Endothelial cell of umbilical vein (primary cell): ENCODE results near the gene BCR. TPM values are rescaled to one million over a fixed set of nuclear protein-coding genes. Genes with fewer than 3 reads are reported as not detected.

ENCODE experiments used
- BruUV-seq: library from RNA; stranded (reverse); fragments of 400-500 nt; replicated peaks from 2 replicates; lab custom pipeline; 2021; lab: Mats Ljungman, UMichigan
- CTCF ChIA-PET: fragments of 300-600, 350-600 bp; sonication (Branson Sonifier 250); formaldehyde crosslinking; loops from one replicate; lab custom pipeline; 2021; ENCODE audit warnings: antibody characterized with exemption, inconsistent platforms; lab: Charles Lee
- POLR2A ChIA-PET: fragments of 300-600, 350-600 bp; sonication (Branson Sonifier 250); formaldehyde crosslinking; loops from one replicate; lab custom pipeline; 2021; ENCODE audit warnings: antibody characterized with exemption, inconsistent platforms; lab: Charles Lee
- DNase-seq: peaks from one replicate; pipeline ENCODE4 v3.0.0-alpha.2; 2011; ENCODE audit warnings: low read depth, low spot score
- FAIRE-seq: peaks from 2 replicates; lab custom pipeline; 2011; peaks lifted over from hg19 to GRCh38; lab: Jason Lieb, UNC
- H2AFZ ChIP-seq: 2 replicates; pipeline ENCODE4 v1.6.0; 2012; ENCODE audit warnings: low read depth, low read length, control low read depth, inconsistent platforms
- H3K27ac ChIP-seq: 2 replicates; pipeline ENCODE4 v1.5.1; 2011; ENCODE audit warnings: low read depth, mild to moderate bottlenecking, control low read depth, low read length, moderate library complexity; ENCODE audit not compliant: insufficient read depth
- H3K27me3 ChIP-seq, 2 experiments: 2 replicates each; pipeline versions ENCODE4 v1.6.0 to v1.6.1; 2011; ENCODE audit warnings: low read length in 2 of 2, mixed read lengths in 1 of 2; ENCODE audit not compliant: control insufficient read depth in 2 of 2, insufficient read depth in 2 of 2
- H3K36me3 ChIP-seq, 2 experiments: 2 replicates in 1 of 2; 3 replicates in 1 of 2; pipeline ENCODE4 v1.5.1; 2011; ENCODE audit warnings: low read length in 2 of 2, mild to moderate bottlenecking in 1 of 2, moderate library complexity in 1 of 2; ENCODE audit not compliant: control insufficient read depth in 2 of 2, insufficient read depth in 2 of 2; ENCODE audit errors: extremely low read depth in 1 of 2
- H3K4me1 ChIP-seq: 3 replicates; pipeline ENCODE4 v1.5.1; 2011; ENCODE audit warnings: mild to moderate bottlenecking, low read length; ENCODE audit not compliant: control insufficient read depth, insufficient read depth; ENCODE audit errors: extremely low read depth
- H3K4me2 ChIP-seq: 2 replicates; pipeline ENCODE4 v1.6.1; 2011; ENCODE audit warnings: low read length, control low read depth, mixed read lengths; ENCODE audit not compliant: insufficient read depth
- H3K4me3 ChIP-seq, 3 experiments: fragments of 200-600 bp in 1 of 3; sonication (generic), shearing (Covaris generic) in 1 of 3; replicated peaks in 1 of 3; 2 replicates each; pipeline ENCODE4 v1.5.1; 2011 to 2016; ENCODE audit warnings: control low read depth in 3 of 3, low read length in 3 of 3, mild to moderate bottlenecking in 2 of 3, inconsistent platforms in 1 of 3, low read depth in 1 of 3, moderate library complexity in 1 of 3; ENCODE audit not compliant: insufficient read depth in 1 of 3
- H3K79me2 ChIP-seq: 2 replicates; pipeline ENCODE4 v1.6.0; 2012; ENCODE audit warnings: low read length, inconsistent platforms; ENCODE audit not compliant: control insufficient read depth, insufficient read depth
- H3K9ac ChIP-seq: replicated peaks from 2 replicates; pipeline ENCODE3; 2011; ENCODE audit warnings: low read length, control low read depth; ENCODE audit not compliant: insufficient read depth; ENCODE audit errors: extremely low read depth
- H3K9me1 ChIP-seq: replicated peaks from 3 replicates; pipeline ENCODE4 v1.6.0; 2011; ENCODE audit warnings: mild to moderate bottlenecking, low read length; ENCODE audit not compliant: control insufficient read depth, insufficient read depth; ENCODE audit errors: extremely low read depth
- H3K9me3 ChIP-seq: replicated peaks from 2 replicates; pipeline ENCODE4 v1.5.1; 2012; ENCODE audit warnings: low read length, inconsistent platforms; ENCODE audit not compliant: control insufficient read depth, insufficient read depth
- H4K20me1 ChIP-seq: replicated peaks from 2 replicates; pipeline ENCODE3; 2011; ENCODE audit warnings: mild to moderate bottlenecking, low read length; ENCODE audit not compliant: control insufficient read depth, insufficient read depth; ENCODE audit errors: extremely low read depth
- EZH2 ChIP-seq: IDR thresholded peaks from 2 replicates; pipeline ENCODE4 v1.6.1; 2012; ENCODE audit warnings: borderline replicate concordance, low read depth, mild to moderate bottlenecking, moderate library complexity, low read length, inconsistent platforms; ENCODE audit not compliant: severe bottlenecking
- FOS ChIP-seq: IDR thresholded peaks from 2 replicates; pipeline ENCODE4 v1.6.1; 2011; ENCODE audit warnings: mild to moderate bottlenecking, low read length, moderate library complexity, borderline replicate concordance; ENCODE audit not compliant: insufficient read depth
- GATA2 ChIP-seq: IDR thresholded peaks from 2 replicates; pipeline ENCODE4 v1.7.0; 2011; ENCODE audit warnings: low read depth, mild to moderate bottlenecking, moderate library complexity, mixed read lengths, low read length; ENCODE audit not compliant: insufficient read length, insufficient read depth
- JUN ChIP-seq: IDR thresholded peaks from 2 replicates; pipeline ENCODE4 v1.6.1; 2011; ENCODE audit warnings: borderline replicate concordance, low read depth; ENCODE audit not compliant: insufficient read length, insufficient read depth
- MYC ChIP-seq: IDR thresholded peaks from one replicate; pipeline ENCODE4 v1.6.1; 2011; ENCODE audit warnings: mild to moderate bottlenecking, low read depth, low read length
- POLR2A ChIP-seq: IDR thresholded peaks from 2 replicates; pipeline ENCODE4 v1.6.1; 2012; ENCODE audit warnings: low read depth, mild to moderate bottlenecking, control low read depth, low read length
- POLR2AphosphoS5 ChIP-seq: IDR thresholded peaks from 2 replicates; pipeline ENCODE4 v1.6.1; 2012; ENCODE audit warnings: low read depth, mild to moderate bottlenecking, control low read depth, low read length, moderate library complexity; ENCODE audit not compliant: insufficient read depth
- dilution Hi-C: fragments of 300-500 bp; cut with MboI; formaldehyde crosslinking; loops from one replicate; pipeline ENCODE4 v1.15.0; 2019; ENCODE audit warnings: low sequenced_read_pairs; ENCODE audit not compliant: extremely low pct_ligation_motif_present
- intact Hi-C: fragments of 100-400 bp; cut with micrococcal nuclease; formaldehyde crosslinking; loops from one replicate; pipeline ENCODE4 v1.10.0; 2022
- polyA plus RNA-seq, 4 experiments: library from polyadenylated mRNA; depleted of rRNA in 3 of 4; stranded (reverse) in 3 of 4; unstranded in 1 of 4; fragments of >200 nt; gene quantifications; 2 replicates each; pipeline versions ENCODE4 v1.2.1 to v1.2.3, GENCODE V29; 2011 to 2012; ENCODE audit warnings: missing spikeins in 1 of 4
- total RNA-seq: library from RNA; stranded (reverse); gene quantifications from 2 replicates; pipeline ENCODE4 v1.2.3, GENCODE V29; 2021
- TF ChIP-seq, protein P1 (sequence below), 2 donors: IDR thresholded peaks; 1 replicate in 1 of 2; 2 replicates in 1 of 2; pipeline ENCODE4 v1.5.1; 2011; ENCODE audit warnings: low read length in 2 of 2, mild to moderate bottlenecking in 2 of 2, moderate library complexity in 2 of 2, control low read depth in 1 of 2, inconsistent platforms in 1 of 2, low read depth in 1 of 2; ENCODE audit not compliant: insufficient read depth in 1 of 2; ENCODE audit errors: extremely low read depth in 1 of 2
- TF ChIP-seq, protein P2 (sequence below): IDR thresholded peaks from 2 replicates; pipeline ENCODE4 v1.6.1; 2011; ENCODE audit not compliant: insufficient read depth, insufficient read length

The BCR gene
- total and polyA plus RNA-seq, 2 donors (not counting 3 experiments of a cell fraction or from before 2014, with no cell fraction given): 129 to 141 TPM

DNA sequence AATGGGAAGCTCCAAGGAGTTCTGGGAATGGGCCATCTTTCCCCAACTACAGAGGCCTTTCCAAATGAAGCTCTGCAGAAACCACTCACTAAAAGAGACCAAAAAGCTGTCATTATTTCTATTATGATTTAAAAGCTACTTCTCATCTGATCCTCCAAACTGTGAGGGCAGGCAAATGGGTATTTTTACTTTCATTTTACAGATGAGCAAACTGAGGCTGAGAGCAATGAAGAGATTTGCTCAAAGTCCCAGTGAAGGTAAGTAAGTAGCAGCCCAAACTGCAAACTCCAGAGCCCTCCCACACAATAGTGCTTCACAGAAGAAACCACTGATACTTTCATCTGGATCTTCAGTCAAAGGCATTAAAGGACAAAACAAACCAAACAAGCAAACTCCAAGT lies 39.9 kb upstream of the BCR start:
- H3K9ac ChIP-seq: no peak overlapping the region
- H3K27me3 ChIP-seq: no peaks in the 10 kb centered on the region
- H3K27ac ChIP-seq: no peak overlapping the region
- FAIRE-seq: no peak
- no TSS peak for BruUV-seq
- no peaks in the 10 kb centered on the region for H3K36me3 ChIP-seq
- H3K9me1 ChIP-seq: no peaks in the 10 kb centered on the region
- no peak overlapping the region for H3K4me2 ChIP-seq
- dilution Hi-C loops: no loop called here
- peaks cover 7% of the 10 kb centered on the region for H3K4me1 ChIP-seq
- H3K79me2 ChIP-seq: no peaks in the 10 kb centered on the region
- H2AFZ ChIP-seq: no peak overlapping the region
- no peak overlapping the region for H3K4me3 ChIP-seq
- intact Hi-C loops: loop anchor here (10.0 kb wide), 1 partner anchor 244 kb away; no protein-coding TSS in a partner anchor
- no peaks in the 10 kb centered on the region for H3K9me3 ChIP-seq
- POLR2A ChIA-PET: interaction anchor here (0.7 kb wide), 1 partner anchor 717 kb away, joined by 3 read pairs; no protein-coding TSS in a partner anchor
- no peak for DNase-seq
- CTCF ChIA-PET: interaction anchor here (1.2 to 2.9 kb wide), 5 partner anchors 9 to 245 kb away, joined by 3 to 7 read pairs (median 4); no protein-coding TSS in a partner anchor
- no peaks in the 10 kb centered on the region for H4K20me1 ChIP-seq
- TF ChIP-seq EZH2 (no peak), FOS (no peak), MYC (no peak), JUN (no peak), POLR2AphosphoS5 (no peak), GATA2 (no peak), POLR2A (no peak)
- TF ChIP-seq, protein P1, sequence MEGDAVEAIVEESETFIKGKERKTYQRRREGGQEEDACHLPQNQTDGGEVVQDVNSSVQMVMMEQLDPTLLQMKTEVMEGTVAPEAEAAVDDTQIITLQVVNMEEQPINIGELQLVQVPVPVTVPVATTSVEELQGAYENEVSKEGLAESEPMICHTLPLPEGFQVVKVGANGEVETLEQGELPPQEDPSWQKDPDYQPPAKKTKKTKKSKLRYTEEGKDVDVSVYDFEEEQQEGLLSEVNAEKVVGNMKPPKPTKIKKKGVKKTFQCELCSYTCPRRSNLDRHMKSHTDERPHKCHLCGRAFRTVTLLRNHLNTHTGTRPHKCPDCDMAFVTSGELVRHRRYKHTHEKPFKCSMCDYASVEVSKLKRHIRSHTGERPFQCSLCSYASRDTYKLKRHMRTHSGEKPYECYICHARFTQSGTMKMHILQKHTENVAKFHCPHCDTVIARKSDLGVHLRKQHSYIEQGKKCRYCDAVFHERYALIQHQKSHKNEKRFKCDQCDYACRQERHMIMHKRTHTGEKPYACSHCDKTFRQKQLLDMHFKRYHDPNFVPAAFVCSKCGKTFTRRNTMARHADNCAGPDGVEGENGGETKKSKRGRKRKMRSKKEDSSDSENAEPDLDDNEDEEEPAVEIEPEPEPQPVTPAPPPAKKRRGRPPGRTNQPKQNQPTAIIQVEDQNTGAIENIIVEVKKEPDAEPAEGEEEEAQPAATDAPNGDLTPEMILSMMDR (IDR thresholded peaks at IDR 0.05; ENCODE audit: extremely low read depth in 1 of 2, insufficient read depth in 1 of 2, low read depth in 1 of 2, low read length in 2 of 2): no peak
- TF ChIP-seq, protein P2, sequence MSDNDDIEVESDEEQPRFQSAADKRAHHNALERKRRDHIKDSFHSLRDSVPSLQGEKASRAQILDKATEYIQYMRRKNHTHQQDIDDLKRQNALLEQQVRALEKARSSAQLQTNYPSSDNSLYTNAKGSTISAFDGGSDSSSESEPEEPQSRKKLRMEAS: no peak
